HG03520 (cell line): ENCODE measurements around the gene CERS3.

Experiments
- ATAC-seq: cut with Tn5 transposase; IDR thresholded peaks from one replicate; pipeline ENCODE4 v1.9.1; 2021; ENCODE audit warnings: mild to moderate bottlenecking, moderate library complexity; ENCODE audit not compliant: unreplicated experiment

Gene CERS3

GRCh38 chr15:100385300-100386050 is 143.3 kb downstream of the CERS3 start:
- ATAC-seq: no peak

GRCh38 chr15:100384108-100384410 is 144.7 kb downstream of the CERS3 start:
- ATAC-seq: no peak

- no peak for ATAC-seq
These were observed 145.2 kb downstream of the CERS3 start for GRCh38 chr15:100383302-100384107.

- no peak for ATAC-seq
These were observed 154.8 kb downstream of the CERS3 start for GRCh38 chr15:100373942-100374341.

GRCh38 chr15:100373120-100373896 is 155.4 kb downstream of the CERS3 start:
- no peak for ATAC-seq

GRCh38 chr15:100372739-100373119 is 156.0 kb downstream of the CERS3 start:
- no peak for ATAC-seq

- no peak for ATAC-seq
These were observed 173.4 kb downstream of the CERS3 start for GRCh38 chr15:100355342-100355741.

- ATAC-seq: no peak
These were observed 175.3 kb downstream of the CERS3 start for GRCh38 chr15:100353449-100353848.

- ATAC-seq: no peak
These were observed 178.1 kb downstream of the CERS3 start for GRCh38 chr15:100350434-100351226.
